ENCODE results near the gene APBB2. TPM values are rescaled to one million over a fixed set of nuclear protein-coding genes. Genes with fewer than 3 reads are reported as not detected.

APBB2 gene
- total RNA-seq, 1 experiment from 2014 or later = 80.7 TPM

DNA sequence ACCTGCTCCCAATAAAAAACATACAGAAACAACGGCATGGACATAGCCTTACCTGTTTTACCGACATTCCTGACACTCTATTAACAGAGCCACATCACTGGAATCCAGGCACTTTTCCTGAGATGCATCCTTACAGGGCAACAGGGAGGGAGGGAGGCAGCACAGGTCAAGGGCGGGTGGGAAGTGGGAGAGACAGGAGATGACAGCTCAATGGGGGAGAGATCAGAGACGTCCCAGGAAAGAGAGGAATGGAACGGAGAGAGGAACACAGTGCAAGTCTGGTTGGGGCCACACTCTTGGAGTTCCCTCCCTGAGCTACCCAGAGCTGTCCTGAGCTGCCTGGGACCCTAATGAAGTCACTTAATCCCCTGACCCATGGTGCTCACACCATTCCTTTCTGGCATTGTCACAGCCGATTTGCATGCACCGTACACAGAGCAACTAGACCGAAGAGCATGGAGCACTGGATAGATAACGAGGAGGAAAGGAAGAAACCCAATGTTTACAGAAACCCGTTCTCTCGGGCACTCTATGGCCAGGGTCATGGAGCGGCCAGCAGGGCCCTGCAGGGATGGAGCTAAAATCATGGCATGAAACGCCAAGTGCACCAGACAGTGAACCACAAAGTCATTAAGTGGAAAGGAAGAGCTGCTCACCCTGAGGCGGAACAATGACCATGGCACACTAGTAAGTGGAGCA, 371.5 kb downstream of the APBB2 start:
- Mint-ChIP-seq H3K4me3 (ENCODE audit: unreplicated experiment) (no peak overlapping the region), H3K27ac (ENCODE audit: unreplicated experiment) (no peak overlapping the region), H3K9me3 (ENCODE audit: unreplicated experiment) (no peaks in the 10 kb centered on the region), H3K36me3 (ENCODE audit: insufficient read depth, unreplicated experiment) (peaks cover 25% of the 10 kb centered on the region), H3K4me1 (ENCODE audit: low read depth, unreplicated experiment) (no peaks in the 10 kb centered on the region), H3K27me3 (ENCODE audit: insufficient read depth, unreplicated experiment) (no peaks in the 10 kb centered on the region)
- no peaks in the 10 kb centered on the region for H3K9me3 ChIP-seq
- intact Hi-C loops (cut with micrococcal nuclease; ENCODE audit: unreplicated experiment) = loop anchor here (10.0 kb wide), 1 partner anchor 108 kb away; no protein-coding TSS in a partner anchor
- ChIA-PET POLR2A (no interaction called here), CTCF (interaction anchor here (2.4 kb wide), 1 partner anchor 55 kb away, joined by 9 read pairs; no protein-coding TSS in a partner anchor)
- peaks cover 2% of the 10 kb centered on the region for H3K36me3 ChIP-seq (ENCODE audit: control insufficient read depth, insufficient read depth, low read length)
- no peaks in the 10 kb centered on the region for H3K4me1 ChIP-seq
- no peak for DNase-seq
- H3K4me3 ChIP-seq (ENCODE audit: low read depth, low read length) = no peak overlapping the region
- TF ChIP-seq, protein P1, sequence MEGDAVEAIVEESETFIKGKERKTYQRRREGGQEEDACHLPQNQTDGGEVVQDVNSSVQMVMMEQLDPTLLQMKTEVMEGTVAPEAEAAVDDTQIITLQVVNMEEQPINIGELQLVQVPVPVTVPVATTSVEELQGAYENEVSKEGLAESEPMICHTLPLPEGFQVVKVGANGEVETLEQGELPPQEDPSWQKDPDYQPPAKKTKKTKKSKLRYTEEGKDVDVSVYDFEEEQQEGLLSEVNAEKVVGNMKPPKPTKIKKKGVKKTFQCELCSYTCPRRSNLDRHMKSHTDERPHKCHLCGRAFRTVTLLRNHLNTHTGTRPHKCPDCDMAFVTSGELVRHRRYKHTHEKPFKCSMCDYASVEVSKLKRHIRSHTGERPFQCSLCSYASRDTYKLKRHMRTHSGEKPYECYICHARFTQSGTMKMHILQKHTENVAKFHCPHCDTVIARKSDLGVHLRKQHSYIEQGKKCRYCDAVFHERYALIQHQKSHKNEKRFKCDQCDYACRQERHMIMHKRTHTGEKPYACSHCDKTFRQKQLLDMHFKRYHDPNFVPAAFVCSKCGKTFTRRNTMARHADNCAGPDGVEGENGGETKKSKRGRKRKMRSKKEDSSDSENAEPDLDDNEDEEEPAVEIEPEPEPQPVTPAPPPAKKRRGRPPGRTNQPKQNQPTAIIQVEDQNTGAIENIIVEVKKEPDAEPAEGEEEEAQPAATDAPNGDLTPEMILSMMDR (IDR thresholded peaks at IDR 0.05; ENCODE audit: insufficient read depth in 1 of 2, low read depth in 1 of 2, low read length in 1 of 2, severe bottlenecking in 1 of 2, unreplicated experiment in 1 of 2) = no peak
- no TSS peak for BruUV-seq (replicated peaks)
- no peaks in the 10 kb centered on the region for H3K27me3 ChIP-seq (replicated peaks; ENCODE audit: control insufficient read depth, insufficient read depth, low read length)

DNA sequence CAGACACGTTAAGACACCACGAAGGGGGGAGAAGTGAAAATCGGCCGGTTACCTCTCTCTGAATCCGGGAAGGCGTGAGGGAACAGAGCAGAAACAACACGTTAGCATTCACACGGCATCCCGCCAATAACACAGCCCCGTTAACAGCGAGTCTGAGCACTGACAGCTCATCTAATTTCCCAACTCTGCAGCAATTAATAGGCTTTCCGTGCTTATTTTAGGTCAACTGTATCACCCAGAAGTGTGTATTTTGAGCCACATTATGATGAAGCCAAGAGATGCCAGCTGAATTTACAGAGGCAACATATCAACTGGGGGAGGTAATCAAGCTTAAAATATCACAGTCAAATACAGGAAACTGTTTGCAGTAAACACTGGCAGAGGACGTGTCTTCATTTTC, 372.0 kb downstream of the APBB2 start:
- peaks cover 2% of the 10 kb centered on the region for H3K36me3 ChIP-seq (ENCODE audit: control insufficient read depth, insufficient read depth, low read length)

DNA sequence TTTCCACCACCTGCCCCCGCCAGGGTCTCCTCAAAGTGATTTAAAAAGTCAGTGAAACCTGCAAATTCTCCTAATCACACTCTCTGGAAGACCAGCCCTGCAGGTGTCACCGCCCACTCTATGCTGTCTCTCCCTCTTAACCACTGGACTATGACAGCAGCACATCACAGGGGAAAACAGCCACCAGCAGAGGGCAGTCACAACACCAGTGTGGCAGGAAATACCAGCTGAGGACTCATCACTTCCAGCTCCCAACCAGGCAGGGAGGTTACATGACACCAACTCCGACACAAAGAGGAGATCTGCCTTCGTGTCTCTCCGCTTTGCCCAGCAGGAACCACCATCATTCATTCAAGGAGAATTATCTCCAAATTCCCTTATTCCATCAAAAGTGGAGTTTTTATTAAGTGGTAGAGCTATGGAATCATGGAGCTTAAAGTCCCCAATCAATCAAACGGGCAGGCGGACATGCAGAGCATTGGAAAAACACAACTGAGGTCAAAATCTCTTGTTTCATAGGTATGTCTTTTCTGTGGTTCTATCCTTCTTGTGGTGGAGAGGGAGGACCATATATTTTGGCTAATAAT, 373.3 kb downstream of the APBB2 start:
- Histone ChIP-seq H3K4me3 (ENCODE audit: low read depth, low read length) (no peak overlapping the region), H3K9me3 (no peaks in the 10 kb centered on the region), H3K36me3 (ENCODE audit: control insufficient read depth, insufficient read depth, low read length) (peaks cover 2% of the 10 kb centered on the region), H3K27me3 (replicated peaks; ENCODE audit: control insufficient read depth, insufficient read depth, low read length) (no peaks in the 10 kb centered on the region), H3K4me1 (no peaks in the 10 kb centered on the region)
- no peaks in the 10 kb centered on the region for H3K9me3 Mint-ChIP-seq (ENCODE audit: unreplicated experiment)
- H3K36me3 Mint-ChIP-seq (ENCODE audit: insufficient read depth, unreplicated experiment) = peaks cover 19% of the 10 kb centered on the region
- H3K4me3 Mint-ChIP-seq (ENCODE audit: unreplicated experiment) = no peak overlapping the region
- TF ChIP-seq, protein P1 (IDR thresholded peaks at IDR 0.05; ENCODE audit: insufficient read depth in 1 of 2, low read depth in 1 of 2, low read length in 1 of 2, severe bottlenecking in 1 of 2, unreplicated experiment in 1 of 2) = peak; percentile 63 to 85
- POLR2A ChIA-PET = interaction anchor here (0.5 kb wide), 1 partner anchor 582 kb away, joined by 9 read pairs; no protein-coding TSS in a partner anchor
- peak; percentile 78 to 80 for DNase-seq
- no peak overlapping the region for H3K27ac Mint-ChIP-seq (ENCODE audit: unreplicated experiment)
- CTCF ChIA-PET = interaction anchor here (0.6 to 2.4 kb wide), 6 partner anchors 9 to 373 kb away, joined by 3 to 9 read pairs (median 3); partner anchors contain the start of gene APBB2
- no peaks in the 10 kb centered on the region for H3K27me3 Mint-ChIP-seq (ENCODE audit: insufficient read depth, unreplicated experiment)
- no TSS peak for BruUV-seq (replicated peaks)
- intact Hi-C loops (cut with micrococcal nuclease; ENCODE audit: unreplicated experiment) = loop anchor here (1.0 to 10.0 kb wide), 2 partner anchors 56 to 106 kb away; no protein-coding TSS in a partner anchor
- H3K4me1 Mint-ChIP-seq (ENCODE audit: low read depth, unreplicated experiment) = no peaks in the 10 kb centered on the region

More for the DNA sequence above, 372.0 kb downstream of the APBB2 start:
- Histone ChIP-seq H3K4me3 (ENCODE audit: low read depth, low read length) (no peak overlapping the region), H3K4me1 (no peaks in the 10 kb centered on the region), H3K27me3 (replicated peaks; ENCODE audit: control insufficient read depth, insufficient read depth, low read length) (no peaks in the 10 kb centered on the region), H3K9me3 (no peaks in the 10 kb centered on the region)
- BruUV-seq (replicated peaks) = no TSS peak
- Mint-ChIP-seq H3K27me3 (ENCODE audit: insufficient read depth, unreplicated experiment) (no peaks in the 10 kb centered on the region), H3K27ac (ENCODE audit: unreplicated experiment) (no peak overlapping the region), H3K4me1 (ENCODE audit: low read depth, unreplicated experiment) (no peaks in the 10 kb centered on the region), H3K36me3 (ENCODE audit: insufficient read depth, unreplicated experiment) (peaks cover 25% of the 10 kb centered on the region), H3K9me3 (ENCODE audit: unreplicated experiment) (no peaks in the 10 kb centered on the region), H3K4me3 (ENCODE audit: unreplicated experiment) (no peak overlapping the region)
- ChIA-PET POLR2A (no interaction called here), CTCF (interaction anchor here (2.4 kb wide), 1 partner anchor 55 kb away, joined by 9 read pairs; no protein-coding TSS in a partner anchor)
- intact Hi-C loops (cut with micrococcal nuclease; ENCODE audit: unreplicated experiment) = loop anchor here (10.0 kb wide), 1 partner anchor 108 kb away; no protein-coding TSS in a partner anchor
- TF ChIP-seq, protein P1 (IDR thresholded peaks at IDR 0.05; ENCODE audit: insufficient read depth in 1 of 2, low read depth in 1 of 2, low read length in 1 of 2, severe bottlenecking in 1 of 2, unreplicated experiment in 1 of 2) = no peak
- DNase-seq = no peak

Measured in Caco-2 (cell line).